Spinal cord (tissue), 10 donors: Measurements from ENCODE around the gene LRRC14B. TPM values are rescaled to one million over a fixed set of nuclear protein-coding genes. Genes with fewer than 3 reads are reported as not detected.
"Not testable (repeated sequence)": the region's sequence is repeated elsewhere in the genome, so short reads cannot be mapped to it uniquely, and the experiment has no call there.

ENCODE experiments used
- DNase-seq, 6 donors: peaks; one replicate each; pipeline versions ENCODE4 v3.0.0 to v3.0.0-alpha.2; 2013 to 2015; ENCODE audit warnings: low spot score in 6 of 6, low read depth in 4 of 6
- H3K27ac ChIP-seq: one replicate; pipeline ENCODE4 v1.5.1; 2013; ENCODE audit warnings: low read depth, low read length, control low read depth
- H3K27me3 ChIP-seq: one replicate; pipeline ENCODE4 v1.6.1; 2013; ENCODE audit warnings: low read length; ENCODE audit not compliant: control insufficient read depth, insufficient read depth
- H3K36me3 ChIP-seq: one replicate; pipeline ENCODE4 v1.6.1; 2013; ENCODE audit warnings: low read length; ENCODE audit not compliant: control insufficient read depth, insufficient read depth
- H3K4me1 ChIP-seq: one replicate; pipeline ENCODE4 v1.6.1; 2013; ENCODE audit warnings: low read length; ENCODE audit not compliant: control insufficient read depth, insufficient read depth
- H3K4me3 ChIP-seq: one replicate; pipeline ENCODE4 v1.5.1; 2013; ENCODE audit warnings: low read depth, low read length, control low read depth
- H3K9me3 ChIP-seq: one replicate; pipeline ENCODE4 v1.6.1; 2013; ENCODE audit warnings: low read length; ENCODE audit not compliant: control insufficient read depth, insufficient read depth
- WGBS: methylation state at CpG from one replicate; pipeline ENCODE4 v1.1.5; 2013; ENCODE audit warnings: missing lambda C conversion rate; ENCODE audit not compliant: insufficient coverage; 5-methylcytosine and 5-hydroxymethylcytosine counted together
- polyA plus RNA-seq, 2 donors: library from polyadenylated mRNA; unstranded; fragments of 120-200 nt; gene quantifications; one replicate each; pipeline ENCODE4 v1.2.1, GENCODE V29; 2013; ENCODE audit not compliant: insufficient read length in 2 of 2
- total RNA-seq, 2 donors: library from RNA; depleted of rRNA in 1 of 2; stranded (reverse); fragments of 120-200 nt in 1 of 2; fragments of >200 nt in 1 of 2; gene quantifications; one replicate each; pipeline versions ENCODE4 v1.2.3 to v1.2.4, GENCODE V29; 2013 to 2014
- donor health status: healthy.

Gene LRRC14B
- total and polyA plus RNA-seq, 4 donors = 0.39 to 2.7 (median 1.1) TPM

- H3K9me3 ChIP-seq = no peaks in the 10 kb centered on the region
- H3K4me1 ChIP-seq = peaks cover 8% of the 10 kb centered on the region
- H3K4me3 ChIP-seq = no peak overlapping the region
- no peak overlapping the region for H3K27ac ChIP-seq
- peaks cover 63% of the 10 kb centered on the region for H3K36me3 ChIP-seq
- no peak for DNase-seq
- no peaks in the 10 kb centered on the region for H3K27me3 ChIP-seq
- WGBS = 98% methylated on average over 5 of the region's 6 CpGs
Observed at GRCh38 chr5:204001-204400, 12.7 kb downstream of the LRRC14B start.

- Histone ChIP-seq H3K27me3 (no peaks in the 10 kb centered on the region), H3K9me3 (no peaks in the 10 kb centered on the region), H3K27ac (no peak overlapping the region), H3K4me3 (no peak overlapping the region), H3K36me3 (peaks cover 58% of the 10 kb centered on the region), H3K4me1 (peaks cover 8% of the 10 kb centered on the region)
- no peak for DNase-seq
Observed at GRCh38 chr5:204462-204861, 13.2 kb downstream of the LRRC14B start.

GRCh38 chr5:204966-205670 is 13.8 kb downstream of the LRRC14B start:
- Histone ChIP-seq H3K9me3 (no peaks in the 10 kb centered on the region), H3K4me1 (peaks cover 4% of the 10 kb centered on the region), H3K4me3 (no peak overlapping the region), H3K36me3 (peaks cover 52% of the 10 kb centered on the region), H3K27ac (no peak overlapping the region), H3K27me3 (no peaks in the 10 kb centered on the region)
- DNase-seq = no peak
- 97% methylated on average over 30 of the region's 30 CpGs for WGBS

- no peak for DNase-seq
- H3K4me3 ChIP-seq = no peak overlapping the region
- H3K27me3 ChIP-seq = no peaks in the 10 kb centered on the region
- H3K9me3 ChIP-seq = no peaks in the 10 kb centered on the region
- 90% methylated on average over 10 of the region's 11 CpGs for WGBS
- peaks cover 45% of the 10 kb centered on the region for H3K36me3 ChIP-seq
- H3K27ac ChIP-seq = no peak overlapping the region
- peaks cover 4% of the 10 kb centered on the region for H3K4me1 ChIP-seq
Observed at GRCh38 chr5:206406-206805, 15.1 kb downstream of the LRRC14B start.

GRCh38 chr5:206927-207536 is 15.7 kb downstream of the LRRC14B start:
- Histone ChIP-seq H3K27ac (no peak overlapping the region), H3K4me3 (no peak overlapping the region), H3K4me1 (peaks cover 4% of the 10 kb centered on the region), H3K27me3 (no peaks in the 10 kb centered on the region), H3K36me3 (peaks cover 45% of the 10 kb centered on the region), H3K9me3 (no peaks in the 10 kb centered on the region)
- no peak for DNase-seq
- 85% methylated on average over 6 of the region's 8 CpGs for WGBS

GRCh38 chr5:207599-207998 is 16.3 kb downstream of the LRRC14B start:
- no peak for DNase-seq
- Histone ChIP-seq H3K4me1 (peaks cover 4% of the 10 kb centered on the region), H3K4me3 (no peak overlapping the region), H3K27me3 (no peaks in the 10 kb centered on the region), H3K9me3 (no peaks in the 10 kb centered on the region), H3K27ac (no peak overlapping the region), H3K36me3 (peaks cover 42% of the 10 kb centered on the region)
- 82% methylated on average over 6 of the region's 14 CpGs for WGBS

GRCh38 chr5:208449-209114 is 17.3 kb downstream of the LRRC14B start:
- Histone ChIP-seq H3K27ac (no peak overlapping the region), H3K36me3 (peaks cover 36% of the 10 kb centered on the region)

GRCh38 chr5:213803-214395 is 22.6 kb downstream of the LRRC14B start:
- Histone ChIP-seq H3K27me3 (no peaks in the 10 kb centered on the region), H3K36me3 (peaks cover 11% of the 10 kb centered on the region), H3K4me3 (no peak overlapping the region), H3K27ac (no peak overlapping the region), H3K4me1 (peaks cover under 1% of the 10 kb centered on the region), H3K9me3 (no peaks in the 10 kb centered on the region)
- no peak for DNase-seq
- 100% methylated on average over 6 of the region's 12 CpGs for WGBS

More at GRCh38 chr5:208449-209114, 17.3 kb downstream of the LRRC14B start:
- Histone ChIP-seq H3K4me3 (no peak overlapping the region), H3K9me3 (no peaks in the 10 kb centered on the region), H3K27me3 (no peaks in the 10 kb centered on the region), H3K4me1 (peaks cover 4% of the 10 kb centered on the region)
- no peak for DNase-seq
- WGBS = 85% methylated on average over 11 of the region's 15 CpGs

GRCh38 chr5:215256-215655 is 24.0 kb downstream of the LRRC14B start:
- not testable (repeated sequence) for H3K27me3 ChIP-seq, H3K4me1 ChIP-seq, H3K4me3 ChIP-seq, H3K27ac ChIP-seq, DNase-seq, H3K9me3 ChIP-seq
- peaks cover 11% of the 10 kb centered on the region for H3K36me3 ChIP-seq
- no CpG with 5 or more reads among the region's 2 CpGs for WGBS
